ENCODE measurements around the gene MCRIP1.

DNA sequence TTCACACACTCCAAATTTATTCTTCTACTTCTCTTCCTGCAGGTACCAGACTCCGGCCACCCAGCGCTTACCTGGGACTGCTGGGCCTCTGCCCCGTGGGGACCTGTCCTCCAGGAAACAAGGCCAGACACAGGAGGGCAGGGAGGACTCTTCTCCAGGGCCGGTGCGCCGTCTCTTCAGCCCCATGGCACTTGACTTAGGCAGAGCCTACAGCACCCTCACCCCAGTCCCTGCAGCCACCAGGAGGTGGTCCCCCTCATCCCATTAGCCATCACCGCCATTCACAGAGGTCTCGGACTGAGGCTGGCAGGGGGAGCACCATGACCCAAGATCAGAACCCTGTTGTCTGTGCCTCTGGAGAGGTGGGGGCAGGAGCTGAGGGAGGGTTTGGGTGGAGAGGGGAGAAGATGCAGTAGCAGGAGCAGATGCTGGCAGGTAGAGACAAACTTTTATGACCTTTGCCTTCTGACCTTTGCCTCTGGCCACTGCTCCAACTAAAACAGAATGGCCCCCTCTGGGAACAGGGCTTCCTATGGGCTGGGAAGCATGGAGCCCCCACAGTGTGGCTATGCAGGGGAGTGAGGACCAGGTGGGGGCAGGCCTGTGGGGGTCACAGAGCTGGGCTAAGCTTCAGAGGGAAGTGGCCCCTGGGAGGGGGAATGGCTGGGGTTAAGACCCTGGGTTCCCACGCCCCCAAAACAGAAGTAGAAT is 30.9 kb downstream of the MCRIP1 start:
- no peak for TF ChIP-seq ESRRG (CRISPR knock-in tag; IDR thresholded peaks at IDR 0.05)
- no peak for TF ChIP-seq BACH2 (CRISPR knock-in tag; IDR thresholded peaks at IDR 0.05; ENCODE audit: borderline replicate concordance)
- no peak for TF ChIP-seq ARNTL (CRISPR knock-in tag; IDR thresholded peaks at IDR 0.05; ENCODE audit: borderline replicate concordance, low read depth)
- no peak for TF ChIP-seq ZFP3 (CRISPR knock-in tag; IDR thresholded peaks at IDR 0.05)
- no peak for TF ChIP-seq ZC3H10 (CRISPR knock-in tag; IDR thresholded peaks at IDR 0.05)
- TF ChIP-seq, protein P1, sequence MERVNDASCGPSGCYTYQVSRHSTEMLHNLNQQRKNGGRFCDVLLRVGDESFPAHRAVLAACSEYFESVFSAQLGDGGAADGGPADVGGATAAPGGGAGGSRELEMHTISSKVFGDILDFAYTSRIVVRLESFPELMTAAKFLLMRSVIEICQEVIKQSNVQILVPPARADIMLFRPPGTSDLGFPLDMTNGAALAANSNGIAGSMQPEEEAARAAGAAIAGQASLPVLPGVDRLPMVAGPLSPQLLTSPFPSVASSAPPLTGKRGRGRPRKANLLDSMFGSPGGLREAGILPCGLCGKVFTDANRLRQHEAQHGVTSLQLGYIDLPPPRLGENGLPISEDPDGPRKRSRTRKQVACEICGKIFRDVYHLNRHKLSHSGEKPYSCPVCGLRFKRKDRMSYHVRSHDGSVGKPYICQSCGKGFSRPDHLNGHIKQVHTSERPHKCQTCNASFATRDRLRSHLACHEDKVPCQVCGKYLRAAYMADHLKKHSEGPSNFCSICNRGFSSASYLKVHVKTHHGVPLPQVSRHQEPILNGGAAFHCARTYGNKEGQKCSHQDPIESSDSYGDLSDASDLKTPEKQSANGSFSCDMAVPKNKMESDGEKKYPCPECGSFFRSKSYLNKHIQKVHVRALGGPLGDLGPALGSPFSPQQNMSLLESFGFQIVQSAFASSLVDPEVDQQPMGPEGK (CRISPR knock-in tag; IDR thresholded peaks at IDR 0.05; ENCODE audit: borderline replicate concordance), result no peak
- TF ChIP-seq, protein P2, sequence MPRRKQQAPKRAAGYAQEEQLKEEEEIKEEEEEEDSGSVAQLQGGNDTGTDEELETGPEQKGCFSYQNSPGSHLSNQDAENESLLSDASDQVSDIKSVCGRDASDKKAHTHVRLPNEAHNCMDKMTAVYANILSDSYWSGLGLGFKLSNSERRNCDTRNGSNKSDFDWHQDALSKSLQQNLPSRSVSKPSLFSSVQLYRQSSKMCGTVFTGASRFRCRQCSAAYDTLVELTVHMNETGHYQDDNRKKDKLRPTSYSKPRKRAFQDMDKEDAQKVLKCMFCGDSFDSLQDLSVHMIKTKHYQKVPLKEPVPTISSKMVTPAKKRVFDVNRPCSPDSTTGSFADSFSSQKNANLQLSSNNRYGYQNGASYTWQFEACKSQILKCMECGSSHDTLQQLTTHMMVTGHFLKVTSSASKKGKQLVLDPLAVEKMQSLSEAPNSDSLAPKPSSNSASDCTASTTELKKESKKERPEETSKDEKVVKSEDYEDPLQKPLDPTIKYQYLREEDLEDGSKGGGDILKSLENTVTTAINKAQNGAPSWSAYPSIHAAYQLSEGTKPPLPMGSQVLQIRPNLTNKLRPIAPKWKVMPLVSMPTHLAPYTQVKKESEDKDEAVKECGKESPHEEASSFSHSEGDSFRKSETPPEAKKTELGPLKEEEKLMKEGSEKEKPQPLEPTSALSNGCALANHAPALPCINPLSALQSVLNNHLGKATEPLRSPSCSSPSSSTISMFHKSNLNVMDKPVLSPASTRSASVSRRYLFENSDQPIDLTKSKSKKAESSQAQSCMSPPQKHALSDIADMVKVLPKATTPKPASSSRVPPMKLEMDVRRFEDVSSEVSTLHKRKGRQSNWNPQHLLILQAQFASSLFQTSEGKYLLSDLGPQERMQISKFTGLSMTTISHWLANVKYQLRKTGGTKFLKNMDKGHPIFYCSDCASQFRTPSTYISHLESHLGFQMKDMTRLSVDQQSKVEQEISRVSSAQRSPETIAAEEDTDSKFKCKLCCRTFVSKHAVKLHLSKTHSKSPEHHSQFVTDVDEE (CRISPR knock-in tag; IDR thresholded peaks at IDR 0.05), result no peak
- TF ChIP-seq PPARA (CRISPR knock-in tag; IDR thresholded peaks at IDR 0.05; ENCODE audit: borderline replicate concordance), result no peak
- TF ChIP-seq, protein P3, sequence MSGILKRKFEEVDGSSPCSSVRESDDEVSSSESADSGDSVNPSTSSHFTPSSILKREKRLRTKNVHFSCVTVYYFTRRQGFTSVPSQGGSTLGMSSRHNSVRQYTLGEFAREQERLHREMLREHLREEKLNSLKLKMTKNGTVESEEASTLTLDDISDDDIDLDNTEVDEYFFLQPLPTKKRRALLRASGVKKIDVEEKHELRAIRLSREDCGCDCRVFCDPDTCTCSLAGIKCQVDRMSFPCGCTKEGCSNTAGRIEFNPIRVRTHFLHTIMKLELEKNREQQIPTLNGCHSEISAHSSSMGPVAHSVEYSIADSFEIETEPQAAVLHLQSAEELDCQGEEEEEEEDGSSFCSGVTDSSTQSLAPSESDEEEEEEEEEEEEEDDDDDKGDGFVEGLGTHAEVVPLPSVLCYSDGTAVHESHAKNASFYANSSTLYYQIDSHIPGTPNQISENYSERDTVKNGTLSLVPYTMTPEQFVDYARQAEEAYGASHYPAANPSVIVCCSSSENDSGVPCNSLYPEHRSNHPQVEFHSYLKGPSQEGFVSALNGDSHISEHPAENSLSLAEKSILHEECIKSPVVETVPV (CRISPR knock-in tag; IDR thresholded peaks at IDR 0.05), result no peak
